Measurements from ENCODE around the gene ATRNL1.

The ATRNL1 gene

GRCh38 chr10:115052226-115052625, 40.9 kb upstream of the ATRNL1 start:
- no peak overlapping the region for H3K27ac ChIP-seq (ENCODE audit: low read depth, low read length)
- H3K4me1 ChIP-seq (ENCODE audit: control insufficient read depth in 5 of 5, insufficient read depth in 5 of 5, low read length in 5 of 5), result no peaks in the 10 kb centered on the region
- no peaks in the 10 kb centered on the region for H3K9me3 ChIP-seq (ENCODE audit: control insufficient read depth in 5 of 5, low read length in 5 of 5)
- H3K4me3 ChIP-seq (ENCODE audit: low read depth in 1 of 5, low read length in 5 of 5), result no peak overlapping the region
- no peaks in the 10 kb centered on the region for H3K27me3 ChIP-seq (ENCODE audit: control insufficient read depth in 5 of 5, insufficient read depth in 4 of 5, low read length in 5 of 5)
- no peaks in the 10 kb centered on the region for H3K36me3 ChIP-seq (ENCODE audit: control insufficient read depth in 5 of 5, insufficient read depth in 5 of 5, low read length in 5 of 5)
- no peak overlapping the region for H3K9ac ChIP-seq (ENCODE audit: low read length in 5 of 5)

- Histone ChIP-seq H3K9me3 (ENCODE audit: control insufficient read depth in 5 of 5, low read length in 5 of 5) (no peaks in the 10 kb centered on the region), H3K4me3 (ENCODE audit: low read depth in 1 of 5, low read length in 5 of 5) (no peak overlapping the region), H3K4me1 (ENCODE audit: control insufficient read depth in 5 of 5, insufficient read depth in 5 of 5, low read length in 5 of 5) (no peaks in the 10 kb centered on the region)
These were observed 40.4 kb upstream of the ATRNL1 start for GRCh38 chr10:115052728-115053127.

GRCh38 chr10:115056186-115056585, 37.0 kb upstream of the ATRNL1 start:
- Histone ChIP-seq H3K27me3 (ENCODE audit: control insufficient read depth in 5 of 5, insufficient read depth in 4 of 5, low read length in 5 of 5) (no peaks in the 10 kb centered on the region), H3K27ac (ENCODE audit: low read depth, low read length) (no peak overlapping the region), H3K4me3 (ENCODE audit: low read depth in 1 of 5, low read length in 5 of 5) (no peak overlapping the region), H3K36me3 (ENCODE audit: control insufficient read depth in 5 of 5, insufficient read depth in 5 of 5, low read length in 5 of 5) (no peaks in the 10 kb centered on the region), H3K9me3 (ENCODE audit: control insufficient read depth in 5 of 5, low read length in 5 of 5) (no peaks in the 10 kb centered on the region), H3K9ac (ENCODE audit: low read length in 5 of 5) (no peak overlapping the region), H3K4me1 (ENCODE audit: control insufficient read depth in 5 of 5, insufficient read depth in 5 of 5, low read length in 5 of 5) (no peaks in the 10 kb centered on the region)

More at GRCh38 chr10:115052728-115053127, 40.4 kb upstream of the ATRNL1 start:
- no peak overlapping the region for H3K27ac ChIP-seq (ENCODE audit: low read depth, low read length)
- H3K27me3 ChIP-seq (ENCODE audit: control insufficient read depth in 5 of 5, insufficient read depth in 4 of 5, low read length in 5 of 5), result no peaks in the 10 kb centered on the region
- no peaks in the 10 kb centered on the region for H3K36me3 ChIP-seq (ENCODE audit: control insufficient read depth in 5 of 5, insufficient read depth in 5 of 5, low read length in 5 of 5)
- H3K9ac ChIP-seq (ENCODE audit: low read length in 5 of 5), result no peak overlapping the region

DNA sequence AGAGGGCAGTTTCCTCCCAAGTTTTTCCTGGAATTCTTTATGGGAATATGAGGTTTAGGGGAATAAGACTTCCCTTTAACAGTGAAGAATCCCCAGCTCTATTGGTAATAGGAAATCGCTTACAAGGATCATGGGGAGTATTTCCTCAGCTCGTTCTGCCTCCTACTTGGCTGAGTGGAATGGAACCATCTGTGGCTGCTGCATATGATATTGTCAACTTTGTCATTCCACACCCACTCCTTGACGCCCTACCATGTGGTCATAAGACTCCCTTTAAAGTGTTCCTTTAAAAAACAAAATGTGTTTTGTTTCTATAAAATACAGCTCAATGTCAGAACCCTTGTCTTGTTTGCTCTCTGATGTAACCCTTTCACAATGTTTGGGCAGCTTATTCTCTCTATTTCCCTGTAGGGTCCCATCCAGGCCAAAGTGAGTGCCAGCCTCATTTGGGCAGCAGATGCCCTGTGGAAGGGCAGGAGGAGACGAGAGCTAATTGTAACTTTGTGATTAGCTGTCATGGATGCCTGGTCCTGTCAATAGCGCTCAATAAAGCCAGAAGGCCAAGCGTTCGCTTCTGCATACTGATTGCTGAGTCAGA, 33.8 kb upstream of the ATRNL1 start:
- no peak overlapping the region for H3K27ac ChIP-seq (ENCODE audit: low read depth, low read length)

GRCh38 chr10:115063701-115064658, 29.2 kb upstream of the ATRNL1 start:
- Histone ChIP-seq H3K27me3 (ENCODE audit: control insufficient read depth in 5 of 5, insufficient read depth in 4 of 5, low read length in 5 of 5) (peaks cover 0 to 13% (median 0%) of the 10 kb centered on the region in 5 donors), H3K9me3 (ENCODE audit: control insufficient read depth in 5 of 5, low read length in 5 of 5) (no peaks in the 10 kb centered on the region), H3K9ac (ENCODE audit: low read length in 5 of 5) (no peak overlapping the region), H3K4me1 (ENCODE audit: control insufficient read depth in 5 of 5, insufficient read depth in 5 of 5, low read length in 5 of 5) (no peaks in the 10 kb centered on the region), H3K36me3 (ENCODE audit: control insufficient read depth in 5 of 5, insufficient read depth in 5 of 5, low read length in 5 of 5) (no peaks in the 10 kb centered on the region), H3K4me3 (ENCODE audit: low read depth in 1 of 5, low read length in 5 of 5) (no peak overlapping the region), H3K27ac (ENCODE audit: low read depth, low read length) (no peak overlapping the region)

More for the DNA sequence above, 33.8 kb upstream of the ATRNL1 start:
- no peak overlapping the region for H3K9ac ChIP-seq (ENCODE audit: low read length in 5 of 5)
- H3K36me3 ChIP-seq (ENCODE audit: control insufficient read depth in 5 of 5, insufficient read depth in 5 of 5, low read length in 5 of 5), result no peaks in the 10 kb centered on the region
- H3K27me3 ChIP-seq (ENCODE audit: control insufficient read depth in 5 of 5, insufficient read depth in 4 of 5, low read length in 5 of 5), result no peaks in the 10 kb centered on the region
- no peaks in the 10 kb centered on the region for H3K9me3 ChIP-seq (ENCODE audit: control insufficient read depth in 5 of 5, low read length in 5 of 5)
- H3K4me3 ChIP-seq (ENCODE audit: low read depth in 1 of 5, low read length in 5 of 5), result no peak overlapping the region
- no peaks in the 10 kb centered on the region for H3K4me1 ChIP-seq (ENCODE audit: control insufficient read depth in 5 of 5, insufficient read depth in 5 of 5, low read length in 5 of 5)

GRCh38 chr10:115065801-115066200, 27.4 kb upstream of the ATRNL1 start:
- no peak overlapping the region for H3K4me3 ChIP-seq (ENCODE audit: low read depth in 1 of 5, low read length in 5 of 5)
- H3K9me3 ChIP-seq (ENCODE audit: control insufficient read depth in 5 of 5, low read length in 5 of 5), result no peaks in the 10 kb centered on the region
- peaks cover 0 to 13% (median 0%) of the 10 kb centered on the region in 5 donors for H3K27me3 ChIP-seq (ENCODE audit: control insufficient read depth in 5 of 5, insufficient read depth in 4 of 5, low read length in 5 of 5)
- H3K36me3 ChIP-seq (ENCODE audit: control insufficient read depth in 5 of 5, insufficient read depth in 5 of 5, low read length in 5 of 5), result no peaks in the 10 kb centered on the region
- no peaks in the 10 kb centered on the region for H3K4me1 ChIP-seq (ENCODE audit: control insufficient read depth in 5 of 5, insufficient read depth in 5 of 5, low read length in 5 of 5)
- no peak overlapping the region for H3K9ac ChIP-seq (ENCODE audit: low read length in 5 of 5)
- H3K27ac ChIP-seq (ENCODE audit: low read depth, low read length), result no peak overlapping the region

DNA sequence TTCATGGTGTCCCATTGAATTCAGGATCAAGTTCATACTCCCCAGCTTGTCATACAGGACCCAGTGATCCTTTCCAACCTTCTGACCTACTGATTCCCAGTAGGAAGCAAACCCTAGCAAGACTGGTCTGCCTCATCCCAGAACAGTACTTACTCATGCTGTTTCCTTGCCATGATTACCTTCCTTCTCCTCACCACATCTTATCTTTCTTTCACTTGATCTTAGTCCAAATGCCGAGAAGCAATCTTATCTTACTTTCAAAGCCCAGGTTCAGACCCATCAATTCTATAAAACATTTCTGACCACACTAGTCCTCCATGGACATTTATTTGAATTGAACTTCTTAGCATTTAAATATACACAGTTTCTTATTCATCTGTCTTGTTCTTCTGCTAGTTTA, 26.6 kb upstream of the ATRNL1 start:
- Histone ChIP-seq H3K4me3 (ENCODE audit: low read depth in 1 of 5, low read length in 5 of 5) (no peak overlapping the region), H3K27me3 (ENCODE audit: control insufficient read depth in 5 of 5, insufficient read depth in 4 of 5, low read length in 5 of 5) (peaks cover 0 to 13% (median 0%) of the 10 kb centered on the region in 5 donors), H3K4me1 (ENCODE audit: control insufficient read depth in 5 of 5, insufficient read depth in 5 of 5, low read length in 5 of 5) (no peaks in the 10 kb centered on the region), H3K36me3 (ENCODE audit: control insufficient read depth in 5 of 5, insufficient read depth in 5 of 5, low read length in 5 of 5) (no peaks in the 10 kb centered on the region), H3K9me3 (ENCODE audit: control insufficient read depth in 5 of 5, low read length in 5 of 5) (no peaks in the 10 kb centered on the region), H3K27ac (ENCODE audit: low read depth, low read length) (no peak overlapping the region), H3K9ac (ENCODE audit: low read length in 5 of 5) (no peak overlapping the region)

GRCh38 chr10:115073796-115074195, 19.4 kb upstream of the ATRNL1 start:
- no peak overlapping the region for H3K27ac ChIP-seq (ENCODE audit: low read depth, low read length)
- H3K36me3 ChIP-seq (ENCODE audit: control insufficient read depth in 5 of 5, insufficient read depth in 5 of 5, low read length in 5 of 5), result no peaks in the 10 kb centered on the region
- no peaks in the 10 kb centered on the region for H3K4me1 ChIP-seq (ENCODE audit: control insufficient read depth in 5 of 5, insufficient read depth in 5 of 5, low read length in 5 of 5)
- H3K9me3 ChIP-seq (ENCODE audit: control insufficient read depth in 5 of 5, low read length in 5 of 5), result peaks cover 0 to 11% (median 0%) of the 10 kb centered on the region in 5 donors
- H3K9ac ChIP-seq (ENCODE audit: low read length in 5 of 5), result no peak overlapping the region
- H3K27me3 ChIP-seq (ENCODE audit: control insufficient read depth in 5 of 5, insufficient read depth in 4 of 5, low read length in 5 of 5), result no peaks in the 10 kb centered on the region
- no peak overlapping the region for H3K4me3 ChIP-seq (ENCODE audit: low read depth in 1 of 5, low read length in 5 of 5)

DNA sequence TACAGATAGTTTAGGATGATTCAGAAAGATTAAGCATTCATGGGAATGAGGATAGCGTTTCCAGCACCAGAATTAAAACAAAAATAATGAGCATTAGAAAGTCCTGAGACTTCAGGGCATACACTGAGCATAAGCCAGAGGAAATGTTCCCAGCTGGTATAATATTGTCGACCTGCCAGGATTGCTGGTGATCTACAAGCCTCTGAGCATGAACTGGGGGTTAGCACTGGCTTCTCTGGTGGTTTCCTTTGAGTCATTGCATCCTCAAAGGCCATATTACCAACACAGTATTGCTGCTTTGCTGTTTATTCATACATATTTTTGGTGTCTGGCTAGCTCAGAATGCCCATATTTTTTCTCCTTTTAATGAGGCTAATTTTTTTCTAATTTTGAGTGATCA, 10.7 kb upstream of the ATRNL1 start:
- Histone ChIP-seq H3K9me3 (ENCODE audit: control insufficient read depth in 5 of 5, low read length in 5 of 5) (peaks cover 0 to 11% (median 5%) of the 10 kb centered on the region in 5 donors), H3K9ac (ENCODE audit: low read length in 5 of 5) (no peak overlapping the region), H3K4me3 (ENCODE audit: low read depth in 1 of 5, low read length in 5 of 5) (no peak overlapping the region), H3K36me3 (ENCODE audit: control insufficient read depth in 5 of 5, insufficient read depth in 5 of 5, low read length in 5 of 5) (no peaks in the 10 kb centered on the region), H3K27me3 (ENCODE audit: control insufficient read depth in 5 of 5, insufficient read depth in 4 of 5, low read length in 5 of 5) (no peaks in the 10 kb centered on the region), H3K4me1 (ENCODE audit: control insufficient read depth in 5 of 5, insufficient read depth in 5 of 5, low read length in 5 of 5) (no peaks in the 10 kb centered on the region), H3K27ac (ENCODE audit: low read depth, low read length) (no peak overlapping the region)

GRCh38 chr10:115084277-115084850, 8.8 kb upstream of the ATRNL1 start:
- no peak overlapping the region for H3K27ac ChIP-seq (ENCODE audit: low read depth, low read length)
- no peaks in the 10 kb centered on the region for H3K4me1 ChIP-seq (ENCODE audit: control insufficient read depth in 5 of 5, insufficient read depth in 5 of 5, low read length in 5 of 5)
- H3K4me3 ChIP-seq (ENCODE audit: low read depth in 1 of 5, low read length in 5 of 5), result no peak overlapping the region
- peaks cover 0 to 7% (median 5%) of the 10 kb centered on the region in 5 donors for H3K9me3 ChIP-seq (ENCODE audit: control insufficient read depth in 5 of 5, low read length in 5 of 5)
- H3K36me3 ChIP-seq (ENCODE audit: control insufficient read depth in 5 of 5, insufficient read depth in 5 of 5, low read length in 5 of 5), result no peaks in the 10 kb centered on the region
- no peaks in the 10 kb centered on the region for H3K27me3 ChIP-seq (ENCODE audit: control insufficient read depth in 5 of 5, insufficient read depth in 4 of 5, low read length in 5 of 5)
- no peak overlapping the region for H3K9ac ChIP-seq (ENCODE audit: low read length in 5 of 5)

Measured in subcutaneous abdominal adipose tissue (tissue), 5 donors.